CD4-positive, alpha-beta T cell (primary cell): ENCODE data around the gene FSHR. TPM values are rescaled to one million over a fixed set of nuclear protein-coding genes. Genes with fewer than 3 reads are reported as not detected.

Experiments
- ATAC-seq: fragments of 200-7000 bp; cut with Tn5 transposase; one replicate; pipeline ENCODE4 v1.10.0; 2022; ENCODE audit warnings: mild to moderate bottlenecking; ENCODE audit not compliant: poor library complexity
- CTCF ChIA-PET: fragments of 350-600 bp; sonication (Branson Sonifier 250); formaldehyde crosslinking; loops from one replicate; lab custom pipeline; 2021; ENCODE audit warnings: antibody characterized with exemption, inconsistent platforms; lab: Charles Lee
- POLR2A ChIA-PET: fragments of 350-600 bp; sonication (Branson Sonifier 250); formaldehyde crosslinking; loops from one replicate; lab custom pipeline; 2021; ENCODE audit warnings: antibody characterized with exemption, inconsistent platforms; lab: Charles Lee
- DNase-seq, 14 experiments: peaks; one replicate each; pipeline ENCODE4 v3.0.0-alpha.2; 2013 to 2020; ENCODE audit warnings: mixed read lengths in 2 of 14
- H3K27ac ChIP-seq, 2 donors: one replicate each; pipeline versions ENCODE4 v1.5.1 to v1.7.0; 2013; ENCODE audit warnings: low read length in 2 of 2, low read depth in 1 of 2, mild to moderate bottlenecking in 1 of 2
- H3K27me3 ChIP-seq, 2 experiments: 1 replicate in 1 of 2; 2 replicates in 1 of 2; pipeline versions ENCODE4 v1.6.1 to v1.7.0; 2013; ENCODE audit warnings: low read length in 2 of 2, control low read depth in 1 of 2, mild to moderate bottlenecking in 1 of 2, moderate library complexity in 1 of 2; ENCODE audit not compliant: insufficient read depth in 2 of 2, control insufficient read depth in 1 of 2
- H3K36me3 ChIP-seq: one replicate; pipeline ENCODE4 v1.6.1; 2013; ENCODE audit warnings: low read length, control low read depth; ENCODE audit not compliant: insufficient read depth
- H3K4me1 ChIP-seq: one replicate; pipeline ENCODE4 v1.6.1; 2013; ENCODE audit warnings: low read length, control low read depth; ENCODE audit not compliant: insufficient read depth
- H3K4me3 ChIP-seq: one replicate; pipeline ENCODE4 v1.5.1; 2013; ENCODE audit warnings: mild to moderate bottlenecking, low read length, moderate library complexity
- H3K9me3 ChIP-seq, 2 experiments: 1 replicate in 1 of 2; 2 replicates in 1 of 2; pipeline versions ENCODE4 v1.6.1 to v1.7.0; 2013; ENCODE audit warnings: low read length in 2 of 2, mild to moderate bottlenecking in 2 of 2, control low read depth in 1 of 2, moderate library complexity in 1 of 2; ENCODE audit not compliant: control insufficient read depth in 1 of 2, insufficient read depth in 1 of 2
- H3K27ac Mint-ChIP-seq: one replicate; pipeline ENCODE4 v1.8.0; 2020; ENCODE audit warnings: mixed read lengths
- H3K27me3 Mint-ChIP-seq: one replicate; pipeline ENCODE4 v1.8.0; 2021; ENCODE audit warnings: mixed read lengths
- H3K36me3 Mint-ChIP-seq: one replicate; pipeline ENCODE4 v1.8.0; 2021; ENCODE audit warnings: low read depth, mixed read lengths
- H3K4me1 Mint-ChIP-seq: one replicate; pipeline ENCODE4 v1.8.0; 2021; ENCODE audit warnings: low read depth, mixed read lengths
- H3K4me3 Mint-ChIP-seq: one replicate; pipeline ENCODE4 v1.8.0; 2020; ENCODE audit warnings: mild to moderate bottlenecking, mixed read lengths
- H3K9me3 Mint-ChIP-seq: one replicate; pipeline ENCODE4 v1.8.0; 2020; ENCODE audit warnings: mixed read lengths
- intact Hi-C, 2 experiments: fragments of 100-400 bp; cut with DNase I in 1 of 2; cut with micrococcal nuclease in 1 of 2; formaldehyde crosslinking; loops; one replicate each; pipeline versions ENCODE4 v1.15.1 to v1.9.0; 2023 to 2025; cut with DNase I, micrococcal nuclease
- total RNA-seq, 174 experiments: library from RNA in 2 of 174; stranded (reverse) in 2 of 174; gene quantifications; one replicate each; pipeline ENCODE4 v1.2.3 and lab custom pipeline; 2021 to 2026
- TF ChIP-seq, protein P1 (sequence below): fragments of 200-600 bp; IDR thresholded peaks from one replicate; pipeline ENCODE4 v1.8.0; 2022; ENCODE audit warnings: antibody characterized with exemption, mild to moderate bottlenecking

FSHR gene
- total RNA-seq, 2 experiments from 2014 or later, result not detected

DNA sequence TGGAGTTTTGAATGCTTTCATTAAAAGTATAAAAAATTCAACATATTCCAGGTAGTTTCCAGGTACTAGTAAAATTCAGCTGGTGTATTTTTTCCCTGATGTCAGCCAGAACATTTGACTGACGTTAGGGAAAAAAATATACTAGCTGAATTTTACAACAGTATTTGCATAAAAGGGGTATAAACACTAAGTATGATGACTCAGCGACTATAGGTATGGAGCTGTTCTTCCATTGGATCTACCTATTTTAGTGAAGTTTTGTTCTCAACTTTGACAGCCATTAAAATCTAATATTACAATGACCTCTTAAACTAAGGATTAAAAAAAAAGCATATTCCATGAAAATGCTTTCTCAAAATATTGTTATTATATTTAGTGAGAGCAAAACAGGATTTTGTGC lies 155.9 kb downstream of the FSHR start:
- no peak overlapping the region for H3K4me3 Mint-ChIP-seq
- intact Hi-C loops, result no loop called here
- CTCF ChIA-PET, result no interaction called here

GRCh38 chr2:48993576-48993975 lies 160.7 kb downstream of the FSHR start:
- ChIA-PET CTCF (no interaction called here), POLR2A (no interaction called here)
- Mint-ChIP-seq H3K4me1 (no peaks in the 10 kb centered on the region), H3K9me3 (no peaks in the 10 kb centered on the region), H3K27ac (no peak overlapping the region), H3K27me3 (no peaks in the 10 kb centered on the region), H3K4me3 (no peak overlapping the region), H3K36me3 (no peaks in the 10 kb centered on the region)
- H3K36me3 ChIP-seq, result no peaks in the 10 kb centered on the region
- TF ChIP-seq, protein P1, sequence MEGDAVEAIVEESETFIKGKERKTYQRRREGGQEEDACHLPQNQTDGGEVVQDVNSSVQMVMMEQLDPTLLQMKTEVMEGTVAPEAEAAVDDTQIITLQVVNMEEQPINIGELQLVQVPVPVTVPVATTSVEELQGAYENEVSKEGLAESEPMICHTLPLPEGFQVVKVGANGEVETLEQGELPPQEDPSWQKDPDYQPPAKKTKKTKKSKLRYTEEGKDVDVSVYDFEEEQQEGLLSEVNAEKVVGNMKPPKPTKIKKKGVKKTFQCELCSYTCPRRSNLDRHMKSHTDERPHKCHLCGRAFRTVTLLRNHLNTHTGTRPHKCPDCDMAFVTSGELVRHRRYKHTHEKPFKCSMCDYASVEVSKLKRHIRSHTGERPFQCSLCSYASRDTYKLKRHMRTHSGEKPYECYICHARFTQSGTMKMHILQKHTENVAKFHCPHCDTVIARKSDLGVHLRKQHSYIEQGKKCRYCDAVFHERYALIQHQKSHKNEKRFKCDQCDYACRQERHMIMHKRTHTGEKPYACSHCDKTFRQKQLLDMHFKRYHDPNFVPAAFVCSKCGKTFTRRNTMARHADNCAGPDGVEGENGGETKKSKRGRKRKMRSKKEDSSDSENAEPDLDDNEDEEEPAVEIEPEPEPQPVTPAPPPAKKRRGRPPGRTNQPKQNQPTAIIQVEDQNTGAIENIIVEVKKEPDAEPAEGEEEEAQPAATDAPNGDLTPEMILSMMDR, result no peak
- no peaks in the 10 kb centered on the region for H3K4me1 ChIP-seq
- no peak for ATAC-seq
- intact Hi-C loops, result no loop called here
- no peak overlapping the region for H3K4me3 ChIP-seq
- H3K27ac ChIP-seq, result no peak overlapping the region
- no peak for DNase-seq
- H3K9me3 ChIP-seq, result no peaks in the 10 kb centered on the region
- no peaks in the 10 kb centered on the region for H3K27me3 ChIP-seq

More for the DNA sequence above, 155.9 kb downstream of the FSHR start:
- no peaks in the 10 kb centered on the region for H3K36me3 Mint-ChIP-seq
- Histone ChIP-seq H3K9me3 (no peaks in the 10 kb centered on the region), H3K27me3 (no peaks in the 10 kb centered on the region), H3K4me3 (no peak overlapping the region), H3K27ac (no peak overlapping the region), H3K36me3 (no peaks in the 10 kb centered on the region), H3K4me1 (no peaks in the 10 kb centered on the region)
- DNase-seq, result no peak
- no peaks in the 10 kb centered on the region for H3K4me1 Mint-ChIP-seq
- H3K9me3 Mint-ChIP-seq, result no peaks in the 10 kb centered on the region
- TF ChIP-seq, protein P1, result no peak
- ATAC-seq, result no peak
- POLR2A ChIA-PET, result no interaction called here
- no peak overlapping the region for H3K27ac Mint-ChIP-seq
- H3K27me3 Mint-ChIP-seq, result no peaks in the 10 kb centered on the region

GRCh38 chr2:48991415-48992131 lies 162.7 kb downstream of the FSHR start:
- no peaks in the 10 kb centered on the region for H3K9me3 ChIP-seq
- no peak overlapping the region for H3K27ac ChIP-seq
- H3K4me3 Mint-ChIP-seq, result no peak overlapping the region
- no peaks in the 10 kb centered on the region for H3K27me3 Mint-ChIP-seq
- intact Hi-C loops, result no loop called here
- no peak overlapping the region for H3K27ac Mint-ChIP-seq
- no peaks in the 10 kb centered on the region for H3K4me1 Mint-ChIP-seq
- H3K36me3 Mint-ChIP-seq, result no peaks in the 10 kb centered on the region
- ATAC-seq (no peak), DNase-seq (no peak)
- no peaks in the 10 kb centered on the region for H3K27me3 ChIP-seq
- H3K4me3 ChIP-seq, result no peak overlapping the region
- POLR2A ChIA-PET, result no interaction called here
- no peaks in the 10 kb centered on the region for H3K36me3 ChIP-seq
- no peaks in the 10 kb centered on the region for H3K9me3 Mint-ChIP-seq
- H3K4me1 ChIP-seq, result no peaks in the 10 kb centered on the region
- TF ChIP-seq, protein P1, result no peak
- CTCF ChIA-PET, result no interaction called here
